Tibial nerve (tissue), 4 donors: ENCODE results near the gene SLC12A7. TPM values are rescaled to one million over a fixed set of nuclear protein-coding genes. Genes with fewer than 3 reads are reported as not detected.

ENCODE experiments used
- DNase-seq, 2 donors: peaks; one replicate each; pipeline ENCODE4 v3.0.0-alpha.2; 2019; ENCODE audit warnings: low spot score in 2 of 2
- H3K27ac ChIP-seq, 4 donors: fragments of 200-600 bp; sonication (generic) in 3 of 4; one replicate each; pipeline ENCODE4 v1.5.1; 2017 to 2019; ENCODE audit warnings: mild to moderate bottlenecking in 1 of 4
- H3K27me3 ChIP-seq, 2 donors: fragments of 200-600 bp; sonication (generic) in 1 of 2; one replicate each; pipeline versions ENCODE4 v1.5.1 to v1.6.0; 2017 to 2019
- H3K36me3 ChIP-seq, 3 donors: fragments of 200-600 bp; sonication (generic); one replicate each; pipeline ENCODE4 v1.5.1; 2018 to 2019
- H3K4me1 ChIP-seq, 4 donors: fragments of 200-600 bp; sonication (generic) in 3 of 4; one replicate each; pipeline ENCODE4 v1.5.1; 2017 to 2019
- H3K4me3 ChIP-seq, 4 donors: fragments of 200-600 bp; sonication (generic) in 3 of 4; one replicate each; pipeline ENCODE4 v1.5.1; 2017 to 2019; ENCODE audit warnings: mild to moderate bottlenecking in 1 of 4, moderate library complexity in 1 of 4
- H3K9me3 ChIP-seq, 4 donors: fragments of 200-600 bp; sonication (generic) in 3 of 4; one replicate each; pipeline ENCODE4 v1.5.1; 2017 to 2019
- CTCF ChIP-seq, 5 experiments: fragments of 200-600 bp in 3 of 5; fragments of 450-650 bp in 2 of 5; sonication (generic) in 3 of 5; IDR thresholded peaks; one replicate each; pipeline ENCODE4 v1.5.1; 2016 to 2019; ENCODE audit warnings: antibody characterized with exemption in 5 of 5, mild to moderate bottlenecking in 3 of 5, moderate library complexity in 2 of 5
- EP300 ChIP-seq, 2 donors: sonication (generic); formaldehyde crosslinking; IDR thresholded peaks; one replicate each; pipeline ENCODE4 v1.6.1; 2017; ENCODE audit warnings: antibody characterized with exemption in 2 of 2, mild to moderate bottlenecking in 1 of 2
- POLR2A ChIP-seq, 2 donors: fragments of 450-650 bp; IDR thresholded peaks; one replicate each; pipeline ENCODE4 v1.6.1; 2017; ENCODE audit warnings: antibody characterized with exemption in 2 of 2, mild to moderate bottlenecking in 2 of 2, moderate library complexity in 2 of 2
- WGBS, 2 donors: methylation state at CpG; one replicate each; pipeline ENCODE4 v1.1.5; 2018; 5-methylcytosine and 5-hydroxymethylcytosine counted together
- total RNA-seq, 4 donors: library from RNA; depleted of rRNA; stranded (reverse); fragments of >200 nt; gene quantifications; one replicate each; pipeline ENCODE4 v1.1.0, GENCODE V29; 2016

Gene SLC12A7
- total RNA-seq, 4 donors from 2014 or later = 11.4 to 39.3 (median 18.8) TPM

GRCh38 chr5:1091632-1092031 is 20.2 kb downstream of the SLC12A7 start:
- peaks cover 0 to 70% (median 0%) of the 10 kb centered on the region in 3 donors for H3K36me3 ChIP-seq
- no peak overlapping the region for H3K4me3 ChIP-seq
- TF ChIP-seq EP300 (IDR thresholded peaks at IDR 0.05) (no peak), CTCF (IDR thresholded peaks at IDR 0.05) (no peak), POLR2A (IDR thresholded peaks at IDR 0.05) (no peak)
- 93 to 94% methylated on average over 22 to 23 of the region's 23 CpGs for WGBS, 2 donors
- H3K4me1 ChIP-seq = no peaks in the 10 kb centered on the region
- no peaks in the 10 kb centered on the region for H3K9me3 ChIP-seq
- H3K27me3 ChIP-seq = no peaks in the 10 kb centered on the region
- H3K27ac ChIP-seq = no peak overlapping the region
- no peak for DNase-seq

DNA sequence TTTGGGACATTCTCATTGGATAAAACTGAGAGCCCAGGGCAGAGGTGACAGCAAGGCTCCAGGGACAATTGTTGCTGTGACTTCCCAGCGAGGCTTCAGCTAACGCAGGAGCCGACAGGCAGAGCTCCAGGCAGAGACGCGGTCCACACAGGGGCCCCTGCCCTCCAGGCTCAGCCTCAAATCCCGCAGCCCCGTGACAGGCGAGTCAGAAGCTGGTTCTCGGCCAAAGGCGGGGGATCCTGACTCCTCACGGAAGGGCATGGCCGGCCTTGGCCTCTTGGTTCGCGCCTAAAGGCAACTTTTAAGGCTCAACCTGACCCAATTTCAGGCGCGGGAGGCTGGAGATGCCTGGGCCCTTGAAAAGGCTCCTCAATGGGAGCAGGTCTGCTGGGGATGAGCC is 21.3 kb downstream of the SLC12A7 start:
- H3K27ac ChIP-seq = no peak overlapping the region
- H3K4me3 ChIP-seq = no peak overlapping the region
- no peaks in the 10 kb centered on the region for H3K4me1 ChIP-seq
- TF ChIP-seq CTCF (IDR thresholded peaks at IDR 0.05) (no peak), EP300 (IDR thresholded peaks at IDR 0.05) (no peak), POLR2A (IDR thresholded peaks at IDR 0.05) (no peak)
- no peaks in the 10 kb centered on the region for H3K9me3 ChIP-seq
- WGBS, 2 donors = 42 to 60% methylated on average over 8 to 12 of the region's 16 CpGs
- DNase-seq = no peak
- no peaks in the 10 kb centered on the region for H3K27me3 ChIP-seq
- H3K36me3 ChIP-seq = peaks cover 0 to 81% (median 0%) of the 10 kb centered on the region in 3 donors

DNA sequence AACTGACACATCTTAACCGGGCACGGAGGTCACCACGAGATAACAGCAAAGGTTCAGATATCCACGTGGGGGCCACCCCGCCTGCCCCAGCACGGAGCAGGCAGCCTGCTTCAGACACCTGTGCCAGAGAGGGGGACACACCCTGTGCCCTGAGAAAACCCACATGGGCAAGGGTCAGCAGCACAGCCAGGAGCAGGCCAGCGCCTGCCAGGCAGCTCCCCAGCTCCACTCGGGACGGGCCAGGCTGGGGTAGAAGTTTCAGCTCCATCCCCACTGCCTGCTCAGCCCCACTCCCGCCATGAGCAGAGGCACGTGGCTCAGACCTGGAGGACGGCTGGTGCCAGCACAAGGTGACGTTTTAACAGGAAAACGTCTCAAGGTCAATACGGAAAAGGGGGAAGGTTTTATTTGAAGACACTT is 22.2 kb downstream of the SLC12A7 start:
- Histone ChIP-seq H3K27ac (no peak overlapping the region), H3K27me3 (no peaks in the 10 kb centered on the region), H3K4me1 (no peaks in the 10 kb centered on the region), H3K9me3 (no peaks in the 10 kb centered on the region), H3K36me3 (peaks cover 0 to 90% (median 6%) of the 10 kb centered on the region in 3 donors), H3K4me3 (no peak overlapping the region)
- DNase-seq = no peak
- WGBS, 2 donors = 75 to 85% methylated on average over 15 of the region's 15 CpGs
- no peak for TF ChIP-seq POLR2A (IDR thresholded peaks at IDR 0.05)
- TF ChIP-seq EP300 (IDR thresholded peaks at IDR 0.05) = no peak
- no peak for TF ChIP-seq CTCF (IDR thresholded peaks at IDR 0.05)

DNA sequence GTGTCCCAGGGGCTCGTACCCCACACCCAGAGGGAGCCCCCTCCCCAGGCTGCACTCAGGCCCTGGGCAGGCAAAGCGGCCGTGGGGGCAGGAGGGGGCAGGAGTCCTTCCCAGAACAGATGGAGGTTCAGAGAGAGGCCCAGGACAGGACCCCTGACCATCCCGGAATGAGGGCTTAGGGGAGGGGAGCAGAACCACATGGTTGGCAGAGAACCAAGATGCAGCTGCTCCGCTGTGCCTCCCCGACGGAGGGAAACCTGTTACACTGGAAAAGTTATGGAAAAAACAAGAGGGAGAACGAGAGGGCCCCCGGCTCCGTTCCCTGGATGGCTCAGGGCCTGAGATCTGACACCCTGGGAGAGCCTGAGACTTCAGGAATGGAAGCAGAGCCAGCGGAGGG is 22.7 kb downstream of the SLC12A7 start:
- Histone ChIP-seq H3K27me3 (no peaks in the 10 kb centered on the region), H3K4me3 (no peak overlapping the region), H3K27ac (no peak overlapping the region), H3K36me3 (peaks cover 0 to 94% (median 6%) of the 10 kb centered on the region in 3 donors), H3K4me1 (no peaks in the 10 kb centered on the region), H3K9me3 (no peaks in the 10 kb centered on the region)
- DNase-seq = no peak
- TF ChIP-seq EP300 (IDR thresholded peaks at IDR 0.05) (no peak), POLR2A (IDR thresholded peaks at IDR 0.05) (no peak), CTCF (IDR thresholded peaks at IDR 0.05) (no peak)
- WGBS, 2 donors = 71 to 72% methylated on average over 11 of the region's 11 CpGs

DNA sequence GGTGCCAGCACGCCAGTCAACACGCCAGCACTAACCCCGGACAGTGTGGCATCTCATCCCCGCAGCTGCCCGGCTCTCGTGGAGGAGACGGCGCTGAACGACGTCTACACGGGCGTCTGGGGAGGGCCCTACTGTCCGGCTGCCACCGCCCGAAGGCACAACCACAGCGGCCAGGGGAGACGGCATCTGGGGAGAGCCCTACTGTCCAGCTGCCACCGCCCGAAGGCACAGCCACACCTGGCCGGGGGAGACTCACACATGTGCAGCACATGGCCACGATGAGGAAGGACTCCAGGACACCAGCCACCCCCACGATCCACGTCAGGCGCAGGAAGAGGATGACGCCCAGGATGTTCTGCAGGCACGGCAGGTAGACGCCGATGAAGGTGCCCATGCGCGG is 23.1 kb downstream of the SLC12A7 start:
- no peak overlapping the region for H3K27ac ChIP-seq
- no peak for DNase-seq
- WGBS, 2 donors = 93 to 94% methylated on average over 26 to 30 of the region's 30 CpGs
- H3K9me3 ChIP-seq = no peaks in the 10 kb centered on the region
- H3K27me3 ChIP-seq = no peaks in the 10 kb centered on the region
- peaks cover 0 to 94% (median 6%) of the 10 kb centered on the region in 3 donors for H3K36me3 ChIP-seq
- H3K4me3 ChIP-seq = no peak overlapping the region
- H3K4me1 ChIP-seq = no peaks in the 10 kb centered on the region
- TF ChIP-seq EP300 (IDR thresholded peaks at IDR 0.05) (no peak), POLR2A (IDR thresholded peaks at IDR 0.05) (no peak), CTCF (IDR thresholded peaks at IDR 0.05) (no peak)
